ENCODE data around the gene SPINT2.

SPINT2 gene

DNA sequence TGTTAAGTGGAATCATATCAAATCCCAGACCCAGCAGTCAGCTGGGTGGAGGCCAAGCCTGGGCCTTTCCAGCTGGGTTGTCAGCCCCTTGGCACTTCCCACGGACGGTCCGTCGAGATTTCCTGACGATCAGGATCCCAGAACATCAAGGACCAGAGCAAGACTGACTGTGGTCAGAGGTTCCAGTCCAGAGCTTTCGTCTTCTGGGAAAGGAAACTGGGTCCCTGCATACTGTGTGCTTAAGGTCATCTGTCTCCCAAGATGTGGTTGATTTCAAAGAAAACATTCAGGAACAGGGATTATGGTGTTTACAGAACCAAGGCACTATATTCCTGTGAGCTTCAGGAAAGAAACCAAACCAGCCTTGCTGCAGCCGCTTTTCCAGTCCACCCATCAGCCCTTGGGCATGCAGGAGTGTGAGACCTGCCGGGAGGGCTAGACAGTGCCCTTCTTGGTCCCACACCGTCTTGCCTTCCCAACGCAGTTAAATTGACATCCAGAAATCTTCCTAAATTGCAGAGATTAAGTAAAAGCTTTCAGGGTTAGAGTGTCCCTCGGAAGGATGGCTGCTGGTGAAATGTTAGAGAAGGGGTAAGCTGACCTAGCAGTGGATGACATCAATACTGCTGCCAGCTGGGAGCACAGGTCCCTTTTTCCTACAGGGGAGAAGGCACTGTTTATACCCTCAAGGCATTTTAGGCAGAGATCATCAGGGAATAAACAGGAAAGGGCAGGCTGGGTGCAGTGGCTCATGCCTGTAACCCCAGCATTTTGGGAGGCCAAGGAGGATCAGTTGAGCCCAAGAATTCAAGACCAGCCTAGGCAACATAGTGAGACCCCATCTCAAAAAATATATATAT is 34.7 kb downstream of the SPINT2 start (continued):
- no peak for TF ChIP-seq TSHZ2 (CRISPR knock-in tag; IDR thresholded peaks at IDR 0.05)
- TF ChIP-seq GLIS3 (CRISPR knock-in tag; IDR thresholded peaks at IDR 0.05): no peak
- no peak for TF ChIP-seq RARB (CRISPR knock-in tag; IDR thresholded peaks at IDR 0.05)
- TF ChIP-seq TOX (CRISPR knock-in tag; IDR thresholded peaks at IDR 0.05; ENCODE audit: borderline replicate concordance): no peak
- no peak for TF ChIP-seq ZNF565 (CRISPR knock-in tag; conservative IDR thresholded peaks at IDR 0.05; ENCODE audit: low read depth)
- no peak for TF ChIP-seq ZFP30 (CRISPR knock-in tag; IDR thresholded peaks at IDR 0.05)
- TF ChIP-seq PPARA (CRISPR knock-in tag; IDR thresholded peaks at IDR 0.05; ENCODE audit: borderline replicate concordance): no peak
- no peak for TF ChIP-seq ESRRG (CRISPR knock-in tag; IDR thresholded peaks at IDR 0.05)
- no peak for TF ChIP-seq CSRNP3 (CRISPR knock-in tag; IDR thresholded peaks at IDR 0.05)
- TF ChIP-seq BACH2 (CRISPR knock-in tag; IDR thresholded peaks at IDR 0.05; ENCODE audit: borderline replicate concordance): no peak

DNA sequence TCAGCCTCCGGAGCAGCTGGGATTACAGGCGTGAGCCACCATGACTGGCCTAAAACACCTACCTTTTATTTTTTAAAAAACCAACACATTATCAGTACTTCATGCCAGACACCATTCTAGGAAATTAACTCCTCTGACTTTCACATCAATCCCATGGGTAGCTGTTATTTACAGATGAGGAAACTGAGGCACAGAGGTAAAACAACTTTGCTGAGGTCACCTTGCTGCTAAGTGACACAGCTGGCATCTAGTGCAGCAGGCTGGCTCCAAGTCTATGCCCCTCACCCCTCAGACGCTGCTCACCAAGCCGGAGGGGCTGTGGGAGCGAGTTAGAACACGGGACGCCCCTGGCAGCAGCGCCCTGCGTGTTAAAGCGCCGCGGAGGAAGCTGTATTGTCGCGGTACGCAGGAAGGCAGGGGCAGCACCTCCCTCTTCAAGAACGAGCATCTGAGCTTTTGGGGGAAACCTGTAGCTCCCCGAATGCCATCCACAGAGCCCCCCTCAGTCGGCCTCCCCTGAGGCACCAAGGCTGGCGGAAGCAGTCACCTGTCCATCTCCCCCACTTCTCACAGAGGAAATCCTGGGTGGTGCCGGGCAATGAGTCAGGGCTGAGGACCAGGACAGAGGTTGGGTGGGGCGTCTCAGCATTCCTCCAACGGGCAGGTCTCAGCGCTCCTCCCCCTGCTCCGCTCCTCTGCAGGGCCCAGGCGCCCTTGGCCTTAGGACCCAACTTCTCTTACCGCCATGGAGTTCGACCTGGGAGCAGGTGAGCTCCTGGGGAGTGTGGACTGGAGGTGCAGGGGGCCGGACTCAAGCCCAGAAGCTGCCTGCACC is 39.4 kb downstream of the SPINT2 start, which contains the start of gene C19orf33:
TSS of gene C19orf33 (plus strand) at position 735 of the 835 bp plus-strand sequence. CDS start at position 746, 11 bp downstream.
- TF ChIP-seq ARNTL (CRISPR knock-in tag; IDR thresholded peaks at IDR 0.05; ENCODE audit: borderline replicate concordance, low read depth): no peak
- no peak for TF ChIP-seq POU6F1 (CRISPR knock-in tag; IDR thresholded peaks at IDR 0.05; ENCODE audit: borderline replicate concordance, low read depth)
- TF ChIP-seq CSRNP3 (CRISPR knock-in tag; IDR thresholded peaks at IDR 0.05): no peak
- TF ChIP-seq ZFP30 (CRISPR knock-in tag; IDR thresholded peaks at IDR 0.05): no peak
- no peak for TF ChIP-seq SNAI2 (CRISPR knock-in tag; IDR thresholded peaks at IDR 0.05)
- TF ChIP-seq OSR1 (CRISPR knock-in tag; IDR thresholded peaks at IDR 0.05): no peak
- TF ChIP-seq CSDC2 (CRISPR knock-in tag; IDR thresholded peaks at IDR 0.05): no peak
- no peak for TF ChIP-seq BACH2 (CRISPR knock-in tag; IDR thresholded peaks at IDR 0.05; ENCODE audit: borderline replicate concordance)
- TF ChIP-seq ZNF8 (CRISPR knock-in tag; IDR thresholded peaks at IDR 0.05): no peak
- no peak for TF ChIP-seq ESRRG (CRISPR knock-in tag; IDR thresholded peaks at IDR 0.05)
- TF ChIP-seq TOX (CRISPR knock-in tag; IDR thresholded peaks at IDR 0.05; ENCODE audit: borderline replicate concordance): no peak
- no peak for TF ChIP-seq ZC3H10 (CRISPR knock-in tag; IDR thresholded peaks at IDR 0.05)
- TF ChIP-seq GLIS3 (CRISPR knock-in tag; IDR thresholded peaks at IDR 0.05): no peak
- no peak for TF ChIP-seq ZNF70 (CRISPR knock-in tag; IDR thresholded peaks at IDR 0.05)
- no peak for TF ChIP-seq ZNF565 (CRISPR knock-in tag; conservative IDR thresholded peaks at IDR 0.05; ENCODE audit: low read depth)
- no peak for TF ChIP-seq ISL1 (CRISPR knock-in tag; IDR thresholded peaks at IDR 0.05)
- TF ChIP-seq RARB (CRISPR knock-in tag; IDR thresholded peaks at IDR 0.05): no peak
- no peak for TF ChIP-seq ZFP3 (CRISPR knock-in tag; IDR thresholded peaks at IDR 0.05)
- ATAC-seq: no peak

DNA sequence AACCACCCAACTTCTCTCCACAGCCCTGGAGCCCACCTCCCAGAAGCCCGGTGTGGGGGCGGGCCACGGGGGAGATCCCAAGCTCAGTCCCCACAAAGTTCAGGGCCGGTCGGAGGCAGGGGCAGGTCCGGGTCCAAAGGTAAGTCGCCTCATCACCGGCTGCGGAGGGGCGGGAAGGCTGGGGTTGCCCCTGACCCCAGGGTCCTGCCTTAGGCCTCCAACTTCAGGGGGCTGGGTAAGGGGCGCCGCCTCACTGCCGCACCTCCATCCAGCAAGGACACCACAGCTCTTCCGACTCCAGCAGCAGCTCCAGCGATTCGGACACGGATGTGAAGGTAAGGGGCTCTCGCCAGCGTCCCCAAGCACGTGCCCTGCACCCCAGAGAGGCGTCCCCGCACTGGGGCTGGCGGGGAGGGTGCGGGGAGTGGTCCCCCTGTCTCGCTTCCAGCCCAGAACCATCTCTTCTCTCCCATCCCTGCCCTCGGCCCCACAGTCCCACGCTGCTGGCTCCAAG is 40.0 kb downstream of the SPINT2 start:
- TF ChIP-seq, protein P1, sequence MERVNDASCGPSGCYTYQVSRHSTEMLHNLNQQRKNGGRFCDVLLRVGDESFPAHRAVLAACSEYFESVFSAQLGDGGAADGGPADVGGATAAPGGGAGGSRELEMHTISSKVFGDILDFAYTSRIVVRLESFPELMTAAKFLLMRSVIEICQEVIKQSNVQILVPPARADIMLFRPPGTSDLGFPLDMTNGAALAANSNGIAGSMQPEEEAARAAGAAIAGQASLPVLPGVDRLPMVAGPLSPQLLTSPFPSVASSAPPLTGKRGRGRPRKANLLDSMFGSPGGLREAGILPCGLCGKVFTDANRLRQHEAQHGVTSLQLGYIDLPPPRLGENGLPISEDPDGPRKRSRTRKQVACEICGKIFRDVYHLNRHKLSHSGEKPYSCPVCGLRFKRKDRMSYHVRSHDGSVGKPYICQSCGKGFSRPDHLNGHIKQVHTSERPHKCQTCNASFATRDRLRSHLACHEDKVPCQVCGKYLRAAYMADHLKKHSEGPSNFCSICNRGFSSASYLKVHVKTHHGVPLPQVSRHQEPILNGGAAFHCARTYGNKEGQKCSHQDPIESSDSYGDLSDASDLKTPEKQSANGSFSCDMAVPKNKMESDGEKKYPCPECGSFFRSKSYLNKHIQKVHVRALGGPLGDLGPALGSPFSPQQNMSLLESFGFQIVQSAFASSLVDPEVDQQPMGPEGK (CRISPR knock-in tag; IDR thresholded peaks at IDR 0.05; ENCODE audit: borderline replicate concordance): no peak
- TF ChIP-seq ZNF70 (CRISPR knock-in tag; IDR thresholded peaks at IDR 0.05) (no peak), ESRRG (CRISPR knock-in tag; IDR thresholded peaks at IDR 0.05) (no peak), ISL1 (CRISPR knock-in tag; IDR thresholded peaks at IDR 0.05) (no peak), ZC3H10 (CRISPR knock-in tag; IDR thresholded peaks at IDR 0.05) (no peak), GLIS3 (CRISPR knock-in tag; IDR thresholded peaks at IDR 0.05) (no peak), CREB5 (CRISPR knock-in tag; IDR thresholded peaks at IDR 0.05; ENCODE audit: low read depth) (no peak), BACH2 (CRISPR knock-in tag; IDR thresholded peaks at IDR 0.05; ENCODE audit: borderline replicate concordance) (no peak)
- no peak for ATAC-seq

Data from SK-N-SH treated with all-trans-retinoic acid at 6 μM for 48 hours (cell line).